8988T (cell line): ENCODE results near the gene CELSR2.

ENCODE experiments used
- DNase-seq: peaks from one replicate; pipeline ENCODE4 v3.0.0; 2011

Gene CELSR2

GRCh38 chr1:109229531-109230127 lies 19.7 kb upstream of the CELSR2 start:
- DNase-seq: no peak

GRCh38 chr1:109231066-109231465 lies 18.3 kb upstream of the CELSR2 start:
- no peak for DNase-seq

GRCh38 chr1:109235137-109235536 lies 14.2 kb upstream of the CELSR2 start:
- no peak for DNase-seq

GRCh38 chr1:109237512-109237911 lies 11.8 kb upstream of the CELSR2 start:
- no peak for DNase-seq

GRCh38 chr1:109238382-109238781 lies 11.0 kb upstream of the CELSR2 start:
- no peak for DNase-seq

GRCh38 chr1:109239047-109239408 lies 10.3 kb upstream of the CELSR2 start:
- DNase-seq: no peak

- DNase-seq: peak; percentile 60
These were observed 9.8 kb upstream of the CELSR2 start for GRCh38 chr1:109239409-109240068.

GRCh38 chr1:109240158-109241152 lies 8.9 kb upstream of the CELSR2 start:
- no peak for DNase-seq

- no peak for DNase-seq
These were observed 8.0 kb upstream of the CELSR2 start for GRCh38 chr1:109241344-109241743.

GRCh38 chr1:109241841-109242345 lies 7.4 kb upstream of the CELSR2 start:
- DNase-seq: no peak

GRCh38 chr1:109242387-109242786 lies 7.0 kb upstream of the CELSR2 start:
- no peak for DNase-seq

- no peak for DNase-seq
These were observed 6.1 kb upstream of the CELSR2 start for GRCh38 chr1:109243221-109243620.

GRCh38 chr1:109243860-109244552 lies 5.3 kb upstream of the CELSR2 start:
- DNase-seq: no peak

GRCh38 chr1:109246141-109246551 lies 3.2 kb upstream of the CELSR2 start:
- no peak for DNase-seq

- DNase-seq: no peak
These were observed 1.7 kb upstream of the CELSR2 start for GRCh38 chr1:109247401-109248365.

GRCh38 chr1:109248444-109248796 lies 919 bp upstream of the CELSR2 start:
- no peak for DNase-seq

- no peak for DNase-seq
These were observed 489 bp downstream of the CELSR2 start for GRCh38 chr1:109249654-109250401.

GRCh38 chr1:109250454-109251276 lies 1.3 kb downstream of the CELSR2 start:
- DNase-seq: no peak

GRCh38 chr1:109251277-109252166 lies 2.2 kb downstream of the CELSR2 start:
- no peak for DNase-seq
